ENCODE results near the gene QKI.

The QKI gene

DNA sequence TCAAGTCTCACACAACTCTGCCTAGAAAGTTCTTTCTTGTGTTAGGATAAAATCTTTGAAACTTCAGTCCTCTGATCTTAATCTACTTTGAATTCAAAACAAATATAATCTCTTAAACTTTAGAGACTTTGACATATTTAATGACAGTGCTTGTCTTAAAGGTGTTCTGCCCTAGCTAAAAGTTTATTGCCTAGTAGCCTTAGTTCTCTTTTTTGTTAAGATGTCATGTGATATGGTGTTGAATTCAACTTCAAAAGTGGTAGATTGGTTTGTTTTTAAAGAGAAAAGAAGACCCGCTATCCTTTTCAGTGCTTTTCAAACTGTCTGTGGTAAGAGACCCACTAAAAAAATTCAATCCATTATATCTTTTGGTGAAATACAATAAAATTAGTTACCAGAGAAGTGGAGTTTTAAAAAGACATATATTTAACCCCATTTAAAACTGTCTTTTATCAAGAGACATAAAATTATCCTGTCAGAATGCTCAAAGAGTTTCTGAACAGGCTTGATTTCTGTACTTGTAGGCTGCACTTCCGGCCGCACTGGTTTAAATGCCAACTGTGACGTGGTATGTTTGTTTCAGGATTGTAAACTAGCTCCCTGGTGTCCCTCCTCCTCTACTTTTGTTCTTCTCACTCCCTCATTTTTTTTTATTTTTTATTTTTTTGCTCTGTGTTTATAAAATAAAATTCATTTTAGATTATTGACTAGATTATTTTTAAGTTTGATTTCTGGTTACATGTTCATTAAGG is 76.5 kb downstream of the QKI start:
- no peak for DNase-seq

DNA sequence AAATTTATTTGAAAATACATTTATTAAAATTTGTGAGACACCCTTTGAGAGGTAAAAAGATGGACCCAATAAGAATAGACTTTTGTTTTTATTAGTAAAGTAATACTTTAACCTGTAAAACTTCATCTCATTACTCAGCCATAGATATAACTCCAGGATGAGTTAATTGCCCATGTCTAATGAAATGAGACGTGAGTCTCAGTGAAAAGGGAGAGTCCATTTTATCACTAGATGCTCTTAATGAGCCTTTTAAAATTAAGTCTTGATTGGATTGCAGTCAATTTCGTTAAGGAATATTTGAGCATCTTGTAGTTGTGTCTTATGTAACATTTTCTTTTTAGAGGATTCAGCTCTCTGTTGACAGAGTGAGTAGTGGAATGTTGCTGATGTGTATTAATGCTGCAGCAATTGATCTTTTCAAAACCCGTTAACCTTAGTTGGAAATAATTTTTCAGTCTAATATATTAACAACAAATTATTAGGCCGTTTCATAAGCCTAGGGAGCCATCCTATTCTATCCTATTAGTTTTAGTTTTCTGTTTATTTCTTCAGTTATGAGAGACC is 77.3 kb downstream of the QKI start:
- no peak for DNase-seq

DNA sequence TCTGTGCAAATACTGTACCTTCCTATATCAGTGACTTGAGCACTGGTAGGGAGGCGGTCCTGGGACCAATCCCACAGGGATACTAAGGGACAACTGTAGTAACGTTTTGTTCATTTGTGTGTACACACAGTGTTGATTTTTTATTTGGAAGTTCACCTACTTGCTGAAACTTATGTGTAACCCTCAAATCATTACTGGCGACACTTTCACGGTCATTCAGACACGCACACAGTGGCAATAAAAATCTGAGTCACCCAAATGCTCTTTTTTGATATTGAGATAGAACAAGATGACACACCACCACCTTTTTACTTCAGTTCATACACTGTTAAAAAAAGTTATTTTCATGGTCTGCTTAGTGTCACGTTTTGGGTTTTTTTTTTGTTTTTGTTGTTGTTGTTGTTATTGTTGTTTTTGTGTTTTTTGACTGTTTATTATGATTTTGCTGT is 79.8 kb downstream of the QKI start:
- no peak for DNase-seq

DNA sequence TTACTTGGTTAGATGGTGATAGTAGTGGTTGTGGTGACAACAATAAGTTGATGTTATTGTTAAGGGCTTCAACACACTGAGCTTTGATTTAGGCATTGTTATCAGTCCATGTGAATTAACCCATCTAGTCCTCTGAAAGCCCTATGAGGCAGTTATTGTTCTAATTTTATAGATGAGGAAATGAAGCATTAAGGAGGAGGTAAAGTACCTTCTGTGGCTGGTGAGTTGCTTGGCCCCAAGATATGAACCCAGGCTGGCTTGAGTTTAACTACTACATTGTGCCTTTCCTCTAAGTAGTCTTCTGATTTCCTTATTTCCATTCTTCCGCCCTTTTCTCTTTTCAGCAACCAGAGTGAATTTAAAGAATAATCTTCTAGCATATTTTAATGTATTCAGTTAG is 81.7 kb downstream of the QKI start:
- DNase-seq: no peak

DNA sequence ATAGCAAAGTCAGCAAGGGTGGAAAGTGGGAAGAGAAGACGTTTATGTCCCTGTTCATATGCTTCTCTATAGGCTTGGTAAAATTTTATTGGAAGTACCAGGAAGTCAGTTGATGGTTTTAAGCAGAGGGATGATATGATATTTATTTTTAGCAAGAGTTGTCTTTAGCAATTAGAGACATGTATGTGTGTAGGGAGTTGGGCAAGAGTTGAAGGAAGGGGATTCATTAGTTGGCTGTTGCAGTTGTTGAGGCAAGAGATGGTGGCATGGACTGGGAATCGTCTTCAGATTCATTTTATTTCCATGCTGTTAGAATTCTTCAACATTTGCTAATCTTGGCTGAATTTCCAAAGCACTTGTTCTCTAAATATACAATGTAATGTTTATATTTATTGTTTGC is 85.6 kb downstream of the QKI start:
- no peak for DNase-seq

DNA sequence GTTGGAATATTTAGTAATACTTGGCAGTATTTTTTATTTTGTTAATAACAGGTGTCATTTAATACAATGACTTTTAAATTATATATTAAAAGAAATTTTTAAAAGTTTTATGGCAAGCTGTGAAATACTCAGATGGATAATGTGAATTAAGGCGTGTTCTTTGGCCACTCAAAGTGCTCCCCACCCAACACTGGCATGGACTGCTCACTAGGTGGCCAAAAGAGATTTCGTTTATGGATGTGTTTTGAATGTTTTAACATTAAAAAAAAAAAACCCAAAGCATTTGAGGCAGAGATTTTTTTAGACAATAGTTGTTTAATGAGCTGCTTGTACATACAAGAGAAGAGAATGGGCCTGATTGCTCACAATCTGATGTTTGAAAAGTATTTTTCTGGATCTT is 86.5 kb downstream of the QKI start:
- DNase-seq: no peak

DNA sequence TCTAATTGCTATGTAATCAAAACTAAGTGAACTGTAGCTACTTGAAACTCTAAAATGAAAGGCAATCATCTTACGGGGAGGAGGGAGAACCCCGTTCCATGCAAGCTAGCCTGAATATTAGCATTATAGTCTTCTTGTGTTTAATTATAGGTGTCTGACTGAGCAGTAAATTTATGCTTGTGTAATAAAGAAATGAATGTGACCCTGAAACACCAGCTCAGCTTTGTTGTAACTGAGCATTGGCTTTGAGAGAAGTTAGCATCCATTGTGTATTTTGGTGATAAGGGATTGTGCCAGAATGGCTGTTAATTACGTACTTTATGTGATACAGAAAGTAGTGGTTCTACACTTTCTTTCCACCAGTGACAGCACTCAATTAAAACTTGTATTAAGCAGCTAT is 86.9 kb downstream of the QKI start:
- no peak for DNase-seq

DNA sequence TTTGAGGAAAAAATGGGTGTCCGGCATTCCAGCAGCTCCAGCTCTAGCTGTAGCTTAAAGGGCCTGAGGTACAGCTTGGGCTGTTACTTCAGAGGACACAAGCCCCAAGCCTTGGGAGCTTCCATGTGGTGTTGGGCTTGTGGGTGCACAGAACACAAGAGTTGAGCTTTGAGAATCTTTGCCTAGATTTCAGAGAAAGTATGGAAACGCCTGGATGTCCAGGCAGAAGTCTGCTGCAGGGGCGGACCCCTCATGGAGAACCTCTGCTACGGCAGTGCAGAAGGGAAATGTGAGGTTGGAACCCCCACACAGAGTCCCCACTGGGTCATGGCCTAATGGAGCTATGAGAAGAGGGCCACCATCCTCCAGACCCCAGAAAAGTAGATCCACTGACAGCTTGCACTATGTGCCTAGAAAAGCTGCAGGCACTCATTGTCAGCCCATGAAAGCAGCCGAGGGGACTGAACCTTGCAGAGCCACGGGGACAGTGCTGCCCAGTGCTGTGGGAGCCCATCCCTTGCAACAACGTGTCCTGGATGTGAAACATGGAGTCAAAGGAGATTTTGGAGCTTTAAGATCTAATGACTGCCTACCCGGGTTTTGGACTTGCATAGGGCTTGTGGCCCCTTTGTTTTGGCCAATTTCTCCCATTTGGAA is 90.6 kb downstream of the QKI start:
- DNase-seq: no peak

DNA sequence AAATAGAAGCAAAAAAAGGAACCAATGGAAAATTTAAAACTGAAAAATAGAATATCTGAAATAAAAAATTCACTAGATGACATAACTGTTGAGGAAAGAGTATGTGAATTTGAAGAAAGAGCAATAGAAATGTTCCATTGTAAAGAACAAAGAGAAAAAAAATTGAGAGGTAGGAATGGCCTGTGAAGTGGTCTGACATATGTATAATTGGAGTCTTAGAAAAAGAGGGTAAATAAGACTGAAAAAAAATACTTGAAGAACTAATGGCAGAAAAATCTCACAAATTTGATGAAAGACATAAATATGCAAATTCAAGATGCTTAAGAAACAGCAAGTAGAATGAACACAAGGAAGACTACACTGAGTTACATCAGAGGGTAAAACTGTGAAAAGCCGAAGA is 93.4 kb downstream of the QKI start:
- no peak for DNase-seq

DNA sequence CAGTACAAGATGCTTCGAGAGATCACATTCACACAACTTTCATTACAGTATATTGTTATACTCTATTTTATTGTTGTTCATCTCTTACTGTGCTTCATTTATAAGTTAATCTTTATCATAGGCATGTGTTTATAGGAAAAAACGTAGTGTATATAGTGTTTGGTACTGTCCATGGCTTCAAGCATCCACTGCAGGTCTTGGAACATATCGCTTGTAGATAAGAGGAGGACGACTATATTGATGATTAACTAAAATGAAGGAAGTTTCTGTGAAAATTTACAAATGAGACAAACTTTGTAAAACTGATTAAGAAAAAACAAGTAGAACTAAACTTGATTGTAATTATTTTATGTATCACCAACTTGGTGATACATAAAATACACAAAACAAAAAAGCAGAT is 98.5 kb downstream of the QKI start:
- DNase-seq: no peak

DNA sequence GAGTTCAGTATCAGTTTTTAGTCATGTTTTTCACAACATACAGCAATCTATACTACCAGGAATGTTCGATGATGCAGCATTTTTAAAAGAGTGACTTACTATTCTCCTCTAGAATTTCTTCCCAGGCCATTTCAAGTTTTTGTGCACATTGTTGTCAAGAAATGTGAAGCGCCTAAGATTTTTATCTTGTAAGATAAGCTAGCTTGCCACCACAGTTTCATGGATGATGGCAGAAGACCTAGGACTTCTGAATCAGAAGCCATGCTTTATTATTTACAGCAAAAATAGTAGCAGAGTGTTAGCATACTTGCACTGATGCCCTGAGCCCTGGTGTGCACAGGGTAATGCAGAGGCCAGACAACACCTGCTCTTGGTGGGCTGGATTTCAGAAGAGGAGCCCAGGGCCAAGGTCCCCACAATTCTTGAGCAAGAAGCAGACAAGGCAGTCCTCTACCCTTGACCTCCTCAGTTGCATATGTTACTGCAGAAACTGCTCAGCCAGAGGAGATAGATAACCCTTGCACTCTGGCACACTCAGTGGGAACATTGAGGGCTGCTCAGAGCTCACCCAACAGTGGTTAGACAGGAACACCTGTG is 99.2 kb downstream of the QKI start:
- DNase-seq: no peak

DNA sequence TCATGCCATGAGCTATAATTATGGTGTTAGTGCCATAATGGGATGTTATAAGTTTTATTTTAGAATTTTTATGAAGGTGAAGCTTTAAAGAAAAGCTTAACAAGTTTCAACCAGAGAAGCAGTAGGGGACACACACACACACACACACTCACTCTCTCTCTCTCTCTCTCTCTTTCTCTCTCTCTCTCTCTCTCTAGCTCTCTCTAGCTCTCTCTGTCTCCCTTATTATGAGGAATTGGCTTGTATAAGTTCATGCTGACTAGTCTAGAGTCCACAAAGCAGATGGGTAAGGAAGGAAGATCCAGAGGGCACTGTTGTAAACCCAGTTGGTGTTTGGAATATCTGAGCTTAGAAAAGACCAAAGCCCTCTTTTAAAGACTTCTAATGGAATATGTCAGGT is 102.4 kb downstream of the QKI start:
- DNase-seq: no peak

DNA sequence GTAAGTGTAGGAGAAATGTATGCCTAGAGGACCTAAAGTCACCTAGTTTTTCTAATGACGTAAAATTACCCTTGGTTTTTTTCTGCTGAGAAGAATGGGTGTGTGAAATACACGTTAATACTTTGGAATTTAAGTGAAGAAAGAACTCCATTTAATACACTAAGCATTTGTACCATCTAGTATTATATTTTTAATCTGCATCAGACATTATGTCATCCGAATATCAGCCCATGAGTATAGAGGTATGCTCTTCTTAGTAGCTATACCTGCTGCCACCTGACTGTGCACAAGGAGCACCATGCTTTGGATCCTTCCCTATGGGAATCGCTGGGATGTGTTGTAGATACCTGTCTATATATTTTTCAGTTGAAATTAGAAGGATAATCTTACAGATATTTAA is 106.4 kb downstream of the QKI start:
- DNase-seq: no peak

DNA sequence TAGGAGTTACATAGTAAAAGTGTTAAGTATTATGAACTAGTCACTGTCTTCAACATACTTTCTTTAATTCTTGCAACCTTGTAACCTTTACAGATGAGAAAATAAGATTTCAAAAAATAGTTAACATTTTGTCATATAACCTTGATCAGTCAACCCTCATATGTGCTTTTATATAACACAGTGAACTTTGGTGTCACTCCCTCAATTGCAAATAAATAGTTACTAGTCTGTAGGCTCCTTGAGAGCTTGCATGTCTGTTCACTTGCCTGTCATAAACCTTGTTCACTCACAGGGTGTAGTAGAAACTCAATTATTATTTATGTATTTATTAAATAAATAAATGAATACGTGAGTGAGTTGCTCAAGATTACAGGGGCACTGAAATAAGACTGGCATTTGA is 107.5 kb downstream of the QKI start:
- no peak for DNase-seq

DNA sequence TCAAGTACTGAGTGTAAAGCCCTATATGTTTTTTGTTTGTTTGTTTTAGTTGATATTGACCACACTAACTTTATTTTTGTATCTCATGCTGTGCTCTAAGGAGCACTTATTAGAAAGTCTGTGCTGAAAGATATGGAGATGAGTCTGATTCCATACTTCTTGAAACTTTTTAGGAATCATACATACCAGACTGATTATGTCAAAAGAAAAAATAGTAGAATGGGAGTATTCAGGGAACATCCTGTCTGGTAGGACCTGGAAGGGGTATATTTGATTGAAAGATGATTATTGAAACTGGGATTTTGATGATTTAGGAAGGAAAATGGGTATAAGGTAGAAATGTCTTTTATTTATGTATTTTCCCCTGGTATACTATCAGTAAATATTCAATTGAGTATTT is 111.4 kb downstream of the QKI start:
- no peak for DNase-seq

DNA sequence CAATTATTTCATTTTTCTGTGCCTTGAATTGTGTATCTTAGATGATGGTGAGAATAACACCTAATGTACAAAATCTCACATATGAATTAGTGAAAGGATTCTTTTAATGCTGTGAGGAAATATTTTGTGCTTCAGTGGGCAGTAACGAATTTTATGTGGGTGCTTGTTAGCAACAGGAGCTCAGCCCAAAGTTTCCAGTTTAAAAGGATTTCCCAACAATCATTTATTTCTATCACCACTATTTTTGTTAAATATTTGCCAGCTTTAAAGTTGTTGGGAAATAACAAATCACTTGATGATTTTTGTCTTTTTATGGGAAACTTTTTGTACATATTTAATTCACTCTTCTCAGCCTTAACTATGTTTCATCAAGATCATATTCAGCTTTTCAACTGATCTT is 111.8 kb downstream of the QKI start:
- no peak for DNase-seq

DNA sequence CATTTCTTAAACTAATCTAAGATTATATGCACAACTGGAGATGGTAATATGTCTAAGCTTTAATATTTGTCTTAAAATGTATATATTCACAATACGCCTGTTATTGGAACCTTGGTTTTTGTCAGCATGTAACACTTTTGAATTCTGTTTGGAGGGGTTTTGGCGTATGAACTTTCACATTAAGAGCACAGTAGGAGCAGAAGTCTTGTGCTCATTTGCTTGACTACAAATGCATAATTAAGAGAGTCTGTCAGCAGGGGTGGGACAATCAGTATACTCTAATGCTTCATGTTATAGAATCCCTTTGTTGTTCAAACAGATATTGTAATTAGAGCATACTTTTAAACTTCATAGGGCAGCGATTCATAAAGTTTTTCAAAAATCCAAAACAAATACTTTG is 112.8 kb downstream of the QKI start:
- no peak for DNase-seq

DNA sequence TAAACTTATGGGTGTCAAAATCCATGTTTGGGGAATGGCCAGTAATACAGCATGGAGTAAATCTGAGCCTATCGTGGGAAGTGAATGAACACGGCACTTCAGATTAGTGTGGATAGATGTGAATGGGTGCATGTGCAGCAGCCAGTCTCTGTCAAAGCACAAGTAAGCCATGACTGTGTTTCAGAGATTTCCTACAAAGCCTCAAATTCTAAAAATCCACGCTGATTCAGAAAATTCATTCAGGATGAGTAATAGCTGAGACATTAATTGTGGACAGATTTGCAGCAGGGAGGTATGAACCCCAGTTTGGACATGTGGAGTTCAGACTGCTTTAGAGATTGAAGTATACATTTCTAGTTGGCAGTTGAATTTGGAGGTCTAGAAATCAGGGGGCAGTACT is 115.1 kb downstream of the QKI start:
- no peak for DNase-seq

DNA sequence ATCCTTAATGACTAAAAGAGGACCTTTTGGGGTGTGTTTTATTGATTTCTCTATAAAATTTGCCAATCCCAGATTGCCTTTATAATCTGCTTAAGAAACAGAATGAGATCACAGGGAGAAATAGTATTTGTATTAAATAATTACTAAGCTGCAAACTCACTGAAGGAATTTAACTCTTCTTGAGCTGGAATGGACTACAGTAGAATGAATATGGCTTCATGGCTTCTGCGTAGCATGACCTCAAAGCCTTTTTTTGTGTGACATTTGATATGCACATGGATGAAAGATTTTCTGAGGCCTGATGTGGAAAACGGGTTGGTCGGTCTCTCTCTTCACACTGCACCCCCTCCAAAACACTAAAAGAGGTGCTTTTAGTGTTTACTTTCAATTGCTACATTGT is 115.9 kb downstream of the QKI start:
- DNase-seq: no peak

DNA sequence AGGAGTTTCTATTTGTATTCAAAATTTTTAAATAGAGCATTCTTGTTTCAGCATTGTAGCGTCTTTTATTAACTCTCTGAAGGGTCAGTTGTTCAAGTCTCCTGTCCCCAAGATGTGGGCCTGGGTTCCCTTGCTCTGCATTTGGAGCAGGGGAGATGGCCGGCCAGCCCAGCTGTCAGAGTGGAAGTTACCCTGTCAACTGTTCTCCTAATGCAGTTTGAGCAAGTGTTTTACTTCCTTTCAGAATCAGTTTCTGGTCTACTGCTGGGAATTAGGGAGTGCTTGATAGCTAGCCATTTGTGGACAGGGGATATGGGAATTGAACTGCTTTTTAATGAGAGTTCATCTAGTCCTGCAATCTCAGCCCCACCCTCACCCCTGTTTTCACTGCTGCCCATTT is 116.6 kb downstream of the QKI start:
- DNase-seq: no peak

DNA sequence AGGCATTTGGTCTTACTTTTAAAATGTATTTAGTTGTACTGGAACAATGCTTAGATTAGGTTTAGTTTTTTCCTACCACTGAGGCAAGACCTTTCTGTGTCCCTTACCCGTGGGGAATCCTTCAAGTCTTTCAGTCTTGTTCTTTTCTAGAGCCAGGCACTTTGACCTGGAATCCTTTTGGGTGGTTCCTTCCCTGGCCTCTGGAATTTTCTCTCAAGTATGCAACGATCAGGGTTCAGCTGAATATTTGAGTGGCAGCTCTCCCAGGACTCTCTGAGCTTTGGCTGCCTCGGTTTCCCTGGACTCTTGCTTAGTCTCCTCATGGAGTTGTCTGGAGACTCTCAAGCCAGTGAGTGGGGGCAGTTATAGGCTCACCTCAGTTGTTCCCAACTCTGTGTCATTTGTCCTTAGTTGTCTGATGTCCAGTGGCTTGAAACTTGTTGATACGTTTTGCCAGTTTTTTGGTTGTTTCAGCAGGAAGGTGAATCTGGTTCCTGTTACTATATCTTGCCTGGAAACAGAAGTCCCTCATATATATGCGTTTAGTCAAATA is 118.1 kb downstream of the QKI start:
- no peak for DNase-seq

DNA sequence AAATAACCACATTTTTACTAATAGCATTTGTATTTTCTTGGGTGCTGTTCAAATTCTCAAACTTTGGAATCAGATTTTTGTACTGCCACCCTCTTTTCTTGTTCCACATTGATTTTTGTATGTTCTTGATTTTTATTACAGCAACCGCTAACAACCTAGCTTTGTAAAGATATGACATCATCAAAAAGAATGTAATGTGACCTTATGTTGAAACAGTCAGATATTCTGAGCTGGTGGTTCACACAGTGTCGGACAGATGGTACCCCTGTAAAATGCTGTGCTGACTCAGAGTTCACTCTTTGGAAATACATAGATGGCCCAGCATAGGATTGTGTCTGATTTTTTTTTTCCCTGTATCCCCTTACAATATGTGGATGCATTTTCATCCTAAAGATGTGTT is 118.9 kb downstream of the QKI start:
- DNase-seq: no peak

DNA sequence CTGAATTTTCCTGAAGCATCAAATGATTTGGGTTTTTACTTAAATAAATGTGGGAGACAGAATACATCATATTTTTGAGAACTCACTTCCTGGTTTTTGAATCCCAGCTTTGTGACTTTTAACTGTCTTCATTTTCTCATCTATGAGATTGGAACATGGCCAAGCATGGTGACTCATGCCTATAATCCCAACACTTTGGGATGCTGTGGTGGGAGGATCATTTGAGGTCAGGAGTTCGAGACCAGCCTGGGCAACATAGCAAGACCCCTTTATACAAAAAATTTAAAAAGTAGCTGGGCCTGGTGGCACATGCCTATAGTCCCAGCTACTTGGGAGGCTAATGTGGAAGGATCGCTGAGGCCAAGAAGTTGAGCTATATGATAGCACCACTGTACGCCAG is 122.3 kb downstream of the QKI start:
- no peak for DNase-seq

DNA sequence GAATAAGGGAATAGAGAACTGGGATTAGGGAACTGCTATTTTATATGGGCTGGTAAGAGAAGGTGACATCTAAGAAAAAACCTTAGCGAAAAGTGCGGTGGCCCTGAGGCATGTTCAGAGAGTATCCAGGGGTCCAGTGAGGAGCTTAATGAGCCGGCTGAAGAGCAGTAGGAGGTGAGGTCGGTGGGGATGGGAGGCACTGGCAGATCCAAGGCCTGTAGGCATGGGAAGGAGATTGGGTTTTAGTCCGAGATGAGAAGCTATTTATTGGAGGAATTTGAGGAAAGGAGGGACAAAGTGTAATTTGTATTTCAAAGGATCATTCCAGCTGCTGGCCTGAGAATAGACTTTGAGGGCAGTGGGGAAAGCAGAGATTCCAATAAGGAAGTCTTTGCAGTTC is 123.8 kb downstream of the QKI start:
- DNase-seq: no peak

Data from NCI-H524 treated with DMSO at 0.1 percent for 48 hours (cell line).